GM12891 (cell line): Measurements from ENCODE around the gene EBF4.

Experiments
- PAX5 ChIP-seq: IDR thresholded peaks from 2 replicates; pipeline ENCODE4 v1.6.1; 2011; ENCODE audit warnings: low read length, moderate library complexity, mild to moderate bottlenecking; ENCODE audit not compliant: insufficient read depth, severe bottlenecking
- POLR2A ChIP-seq: IDR thresholded peaks from 2 replicates; pipeline ENCODE4 v1.6.1; 2011; ENCODE audit warnings: low read depth, low read length, control low read depth
- POLR2AphosphoS5 ChIP-seq: IDR thresholded peaks from 2 replicates; pipeline ENCODE4 v1.6.1; 2011; ENCODE audit warnings: low read depth, low read length, control low read depth
- POU2F2 ChIP-seq: IDR thresholded peaks from 2 replicates; pipeline ENCODE4 v1.6.1; 2011; ENCODE audit warnings: low read depth, mild to moderate bottlenecking, control low read depth, low read length, moderate library complexity
- SPI1 ChIP-seq: IDR thresholded peaks from 2 replicates; pipeline ENCODE4 v1.6.1; 2011; ENCODE audit warnings: low read depth, low read length, control low read depth
- TAF1 ChIP-seq: IDR thresholded peaks from 2 replicates; pipeline ENCODE4 v1.6.1; 2011; ENCODE audit warnings: low read depth, low read length, control low read depth

DNA sequence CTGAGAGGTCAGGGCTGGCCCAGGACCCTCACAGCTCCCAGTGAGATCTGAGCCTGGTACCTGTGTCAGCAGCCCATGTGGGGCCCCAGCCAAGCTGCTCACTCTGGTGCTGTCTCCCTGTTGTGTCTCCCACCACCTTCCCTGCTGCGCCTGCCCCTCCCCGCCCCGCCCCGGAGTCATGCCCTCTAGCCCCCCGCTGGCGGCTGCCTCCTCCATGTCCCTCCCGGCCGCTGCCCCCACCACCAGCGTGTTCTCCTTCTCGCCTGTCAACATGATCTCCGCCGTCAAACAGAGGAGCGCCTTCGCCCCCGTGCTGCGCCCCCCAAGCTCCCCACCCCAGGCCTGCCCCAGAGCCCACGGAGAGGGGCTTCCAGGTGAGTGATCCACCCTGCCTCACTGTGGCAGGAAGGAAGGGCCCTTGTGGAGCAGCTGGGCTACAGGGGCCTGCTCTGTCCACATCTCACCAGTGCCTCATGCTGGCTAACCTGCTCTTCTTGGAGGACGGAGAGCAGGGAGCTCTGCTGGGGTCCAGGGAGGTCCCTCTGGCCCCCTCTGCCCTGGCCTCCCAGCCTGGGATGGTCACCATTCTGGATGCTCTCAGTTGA lies 63.0 kb downstream of the EBF4 start:
- TF ChIP-seq POLR2AphosphoS5 = no peak
- no peak for TF ChIP-seq POLR2A
- no peak for TF ChIP-seq TAF1
- TF ChIP-seq SPI1 = no peak
- no peak for TF ChIP-seq POU2F2
- no peak for TF ChIP-seq PAX5
